ENCODE results near the gene KRT33A. TPM values are rescaled to one million over a fixed set of nuclear protein-coding genes. Genes with fewer than 3 reads are reported as not detected.

KRT33A gene
- total RNA-seq, 1 donor, result not detected

DNA sequence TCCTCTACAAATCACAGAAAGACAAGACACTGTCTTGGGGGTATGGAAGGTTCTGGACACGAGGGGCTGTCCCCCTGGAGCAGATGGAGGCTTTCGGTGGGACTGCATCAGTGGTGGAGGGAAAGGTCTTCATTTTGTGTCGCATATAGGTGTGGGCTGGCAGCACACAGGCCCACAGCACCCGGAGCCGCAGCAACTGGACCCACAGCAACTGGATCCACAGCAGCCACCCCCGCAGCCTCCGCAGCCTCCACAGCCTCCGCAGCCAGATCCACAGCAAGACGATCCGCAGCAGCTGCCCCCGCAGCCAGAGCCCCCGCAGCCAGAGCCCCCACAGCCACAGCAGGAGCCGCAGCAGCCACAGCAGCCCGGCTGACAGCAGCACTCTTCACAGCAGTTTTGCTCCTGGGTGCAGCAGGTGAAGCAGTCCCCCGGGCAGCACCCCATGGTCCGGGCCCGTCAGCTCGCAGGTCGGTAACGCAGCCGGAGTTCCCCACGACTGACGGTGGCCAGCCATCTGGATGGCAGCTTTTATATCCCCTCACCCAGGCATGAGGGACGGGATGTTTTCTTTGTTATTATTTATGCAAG is 35.3 kb downstream of the KRT33A start, which contains the start of gene KRTAP17-1:
Gene KRTAP17-1, minus strand, starts transcription at position 507 of the 591 bp plus-strand sequence. Its CDS starts 60 bp downstream, at position 447.
- DNase-seq (ENCODE audit: low read depth), result no peak
- TF ChIP-seq, protein P1, sequence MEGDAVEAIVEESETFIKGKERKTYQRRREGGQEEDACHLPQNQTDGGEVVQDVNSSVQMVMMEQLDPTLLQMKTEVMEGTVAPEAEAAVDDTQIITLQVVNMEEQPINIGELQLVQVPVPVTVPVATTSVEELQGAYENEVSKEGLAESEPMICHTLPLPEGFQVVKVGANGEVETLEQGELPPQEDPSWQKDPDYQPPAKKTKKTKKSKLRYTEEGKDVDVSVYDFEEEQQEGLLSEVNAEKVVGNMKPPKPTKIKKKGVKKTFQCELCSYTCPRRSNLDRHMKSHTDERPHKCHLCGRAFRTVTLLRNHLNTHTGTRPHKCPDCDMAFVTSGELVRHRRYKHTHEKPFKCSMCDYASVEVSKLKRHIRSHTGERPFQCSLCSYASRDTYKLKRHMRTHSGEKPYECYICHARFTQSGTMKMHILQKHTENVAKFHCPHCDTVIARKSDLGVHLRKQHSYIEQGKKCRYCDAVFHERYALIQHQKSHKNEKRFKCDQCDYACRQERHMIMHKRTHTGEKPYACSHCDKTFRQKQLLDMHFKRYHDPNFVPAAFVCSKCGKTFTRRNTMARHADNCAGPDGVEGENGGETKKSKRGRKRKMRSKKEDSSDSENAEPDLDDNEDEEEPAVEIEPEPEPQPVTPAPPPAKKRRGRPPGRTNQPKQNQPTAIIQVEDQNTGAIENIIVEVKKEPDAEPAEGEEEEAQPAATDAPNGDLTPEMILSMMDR (IDR thresholded peaks at IDR 0.05; ENCODE audit: insufficient read depth, low read length), result no peak
- H3K4me3 ChIP-seq (ENCODE audit: low read depth, low read length), result no peak within 1 kb of the TSS

DNA sequence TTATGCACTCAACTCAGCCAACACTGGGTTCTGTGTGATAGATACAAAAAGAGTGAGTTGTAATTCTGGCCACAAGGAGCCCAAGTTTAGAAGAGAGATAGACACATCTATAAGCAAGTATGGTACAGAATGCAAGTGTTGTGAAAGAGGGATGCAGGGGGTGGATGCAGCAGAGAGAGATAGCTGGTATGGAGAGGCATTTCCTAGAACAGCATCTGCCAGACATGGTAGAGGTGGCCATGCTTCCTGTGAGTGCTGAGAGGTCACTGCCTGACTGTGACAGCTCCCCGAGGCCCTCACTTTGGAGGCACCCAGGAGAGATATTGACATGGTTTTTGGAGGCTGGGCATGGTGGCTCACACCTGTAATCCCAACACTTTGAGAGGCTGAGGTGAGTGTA is 39.5 kb downstream of the KRT33A start:
- DNase-seq (ENCODE audit: low read depth), result no peak
- TF ChIP-seq, protein P1 (IDR thresholded peaks at IDR 0.05; ENCODE audit: insufficient read depth, low read length), result no peak
- no peak overlapping the region for H3K4me3 ChIP-seq (ENCODE audit: low read depth, low read length)

- H3K4me3 ChIP-seq (ENCODE audit: low read depth, low read length), result no peak within 1 kb of the TSS
- DNase-seq (ENCODE audit: low read depth), result no peak
- TF ChIP-seq, protein P1 (IDR thresholded peaks at IDR 0.05; ENCODE audit: insufficient read depth, low read length), result no peak
Measured at GRCh38 chr17:41308918-41309359, 41.7 kb downstream of the KRT33A start, which contains the start of gene KRTAP16-1. Gene KRTAP16-1, minus strand, starts transcription at chr17:41309309. Its CDS starts 56 bp downstream, at chr17:41309253.

DNA sequence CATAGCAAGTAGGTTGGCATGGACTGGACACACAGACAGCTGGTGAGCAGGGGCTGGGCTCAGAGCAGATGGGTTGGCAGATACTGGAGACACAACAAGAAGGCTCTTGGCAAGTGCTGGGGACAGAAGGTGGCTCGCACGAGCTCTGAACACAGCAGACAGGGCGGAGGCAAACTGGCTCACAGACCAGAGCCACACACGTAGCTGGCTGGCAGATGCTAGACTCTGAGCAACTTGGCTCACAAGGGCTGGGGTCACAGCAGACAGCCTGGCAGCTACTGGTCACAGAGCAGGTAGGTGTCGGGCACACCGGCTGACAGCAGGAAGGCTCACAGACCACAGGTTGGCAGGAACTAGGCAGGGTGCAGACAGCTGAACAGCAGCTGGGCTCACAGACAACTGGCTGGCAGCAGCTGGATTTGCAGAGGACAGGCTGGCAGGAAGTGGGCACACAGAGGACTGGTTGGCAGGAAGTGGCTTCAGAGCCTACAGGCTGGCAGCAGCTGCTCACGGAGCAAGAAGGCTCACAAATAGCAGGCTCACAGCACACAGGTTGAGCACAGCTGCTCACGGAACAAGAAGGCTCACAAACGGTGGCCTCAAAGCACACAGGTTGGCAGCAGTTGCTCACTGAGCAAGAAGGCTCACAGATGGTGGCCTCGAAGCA is 42.2 kb downstream of the KRT33A start:
- DNase-seq (ENCODE audit: low read depth), result no peak
- TF ChIP-seq, protein P1 (IDR thresholded peaks at IDR 0.05; ENCODE audit: insufficient read depth, low read length), result no peak
- H3K4me3 ChIP-seq (ENCODE audit: low read depth, low read length), result no peak overlapping the region

- DNase-seq (ENCODE audit: low read depth), result peak; percentile 34
- no peak overlapping the region for H3K4me3 ChIP-seq (ENCODE audit: low read depth, low read length)
- TF ChIP-seq, protein P1 (IDR thresholded peaks at IDR 0.05; ENCODE audit: insufficient read depth, low read length), result no peak
Measured at GRCh38 chr17:41307647-41308046, 43.0 kb downstream of the KRT33A start.

DNA sequence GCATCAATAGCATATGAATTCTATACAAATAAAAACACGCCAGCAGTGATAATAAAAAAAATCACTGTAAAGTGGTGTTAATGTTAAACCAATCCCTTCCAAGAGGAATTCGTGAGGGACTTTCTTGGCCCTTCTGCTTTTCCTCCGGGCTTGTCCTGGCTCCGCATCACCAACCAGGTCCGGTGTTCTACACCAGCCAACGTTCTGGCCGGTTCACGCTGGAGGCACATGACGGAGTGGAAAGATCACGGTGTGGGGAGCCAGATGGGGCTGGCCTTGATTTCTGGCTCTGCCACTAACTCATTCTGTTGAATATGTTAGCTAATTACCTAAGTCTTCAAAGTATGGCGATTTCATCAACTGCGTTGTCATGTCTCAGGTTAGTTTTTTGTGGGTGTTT is 46.5 kb downstream of the KRT33A start:
- DNase-seq (ENCODE audit: low read depth), result no peak
- TF ChIP-seq, protein P1 (IDR thresholded peaks at IDR 0.05; ENCODE audit: insufficient read depth, low read length), result no peak
- H3K4me3 ChIP-seq (ENCODE audit: low read depth, low read length), result no peak overlapping the region
